ENCODE results near the gene TACSTD2. TPM values are rescaled to one million over a fixed set of nuclear protein-coding genes. Genes with fewer than 3 reads are reported as not detected.
"Not testable (repeated sequence)": the region's sequence is repeated elsewhere in the genome, so short reads cannot be mapped to it uniquely, and the experiment has no call there.

TACSTD2 gene
- total RNA-seq, 6 experiments from 2014 or later = 0.55 to 13.3 (median 12.2) TPM

GRCh38 chr1:58608945-58609344 lies 31.9 kb upstream of the TACSTD2 start:
- peaks cover 13% of the 10 kb centered on the region for H3K36me3 Mint-ChIP-seq (ENCODE audit: low read depth)
- peaks cover 15% of the 10 kb centered on the region for H3K4me1 Mint-ChIP-seq (ENCODE audit: low read depth)
- peaks cover 9% of the 10 kb centered on the region; the same call in 1 of the 2 replicates for H3K9me3 Mint-ChIP-seq
- no peak overlapping the region for H3K27ac Mint-ChIP-seq
- H3K27me3 Mint-ChIP-seq (ENCODE audit: insufficient read depth) = no peaks in the 10 kb centered on the region; the same call in none of the 2 replicates
- DNase-seq = no peak
- H3K4me3 Mint-ChIP-seq = no peak overlapping the region
- TF ChIP-seq CTCF (IDR thresholded peaks at IDR 0.05) = no peak

GRCh38 chr1:58608297-58608696 lies 31.2 kb upstream of the TACSTD2 start:
- H3K36me3 Mint-ChIP-seq (ENCODE audit: low read depth) = peaks cover 13% of the 10 kb centered on the region
- no peak for TF ChIP-seq CTCF (IDR thresholded peaks at IDR 0.05)
- H3K4me1 Mint-ChIP-seq (ENCODE audit: low read depth) = peaks cover 15% of the 10 kb centered on the region
- H3K4me3 Mint-ChIP-seq = no peak overlapping the region
- no peaks in the 10 kb centered on the region; the same call in none of the 2 replicates for H3K27me3 Mint-ChIP-seq (ENCODE audit: insufficient read depth)
- DNase-seq = no peak
- peaks cover 9% of the 10 kb centered on the region; the same call in 1 of the 2 replicates for H3K9me3 Mint-ChIP-seq
- no peak overlapping the region for H3K27ac Mint-ChIP-seq

- Mint-ChIP-seq H3K4me1 (ENCODE audit: low read depth) (peaks cover 15% of the 10 kb centered on the region), H3K27ac (no peak overlapping the region), H3K27me3 (ENCODE audit: insufficient read depth) (peaks cover 1% of the 10 kb centered on the region), H3K9me3 (peaks cover 4% of the 10 kb centered on the region; the same call in 1 of the 2 replicates), H3K4me3 (no peak overlapping the region), H3K36me3 (ENCODE audit: low read depth) (peaks cover 12% of the 10 kb centered on the region)
- no peak for TF ChIP-seq CTCF (IDR thresholded peaks at IDR 0.05)
- DNase-seq = no peak
Observed at GRCh38 chr1:58607391-58607790, 30.3 kb upstream of the TACSTD2 start.

GRCh38 chr1:58601921-58602320 lies 24.9 kb upstream of the TACSTD2 start:
- peaks cover 11% of the 10 kb centered on the region; the same call in 1 of the 2 replicates for H3K27me3 Mint-ChIP-seq (ENCODE audit: insufficient read depth)
- H3K27ac Mint-ChIP-seq, H3K4me3 Mint-ChIP-seq, H3K9me3 Mint-ChIP-seq, DNase-seq: not testable (repeated sequence)
- peaks cover 18% of the 10 kb centered on the region; the same call in 1 of the 2 replicates for H3K36me3 Mint-ChIP-seq (ENCODE audit: low read depth)
- peaks cover 14% of the 10 kb centered on the region for H3K4me1 Mint-ChIP-seq (ENCODE audit: low read depth)

GRCh38 chr1:58597996-58598395 lies 20.9 kb upstream of the TACSTD2 start:
- TF ChIP-seq CTCF (IDR thresholded peaks at IDR 0.05) = no peak
- H3K27ac Mint-ChIP-seq = no peak overlapping the region
- H3K27me3 Mint-ChIP-seq (ENCODE audit: insufficient read depth) = peaks cover 11% of the 10 kb centered on the region; the same call in 1 of the 2 replicates
- DNase-seq = no peak
- H3K4me1 Mint-ChIP-seq (ENCODE audit: low read depth) = peaks cover 27% of the 10 kb centered on the region
- H3K36me3 Mint-ChIP-seq (ENCODE audit: low read depth) = peaks cover 18% of the 10 kb centered on the region
- H3K9me3 Mint-ChIP-seq = no peaks in the 10 kb centered on the region
- H3K4me3 Mint-ChIP-seq = no peak overlapping the region

GRCh38 chr1:58597076-58597475 lies 20.0 kb upstream of the TACSTD2 start:
- Mint-ChIP-seq H3K4me3 (no peak overlapping the region), H3K4me1 (ENCODE audit: low read depth) (peaks cover 36% of the 10 kb centered on the region), H3K27ac (no peak overlapping the region), H3K27me3 (ENCODE audit: insufficient read depth) (peaks cover 7% of the 10 kb centered on the region; the same call in 1 of the 2 replicates), H3K36me3 (ENCODE audit: low read depth) (peaks cover 18% of the 10 kb centered on the region), H3K9me3 (no peaks in the 10 kb centered on the region)
- DNase-seq = no peak
- TF ChIP-seq CTCF (IDR thresholded peaks at IDR 0.05) = no peak

Data from HFFc6 (cell line).